Measurements from ENCODE around the gene HSF4.

- TF ChIP-seq CTCF (IDR thresholded peaks at IDR 0.05; ENCODE audit: extremely low read depth in 1 of 2, insufficient read depth in 1 of 2, low read depth in 1 of 2, low read length in 2 of 2): no peak
- TF ChIP-seq JUN (IDR thresholded peaks at IDR 0.05; ENCODE audit: borderline replicate concordance, insufficient read depth, insufficient read length, low read depth): no peak
- no peak for TF ChIP-seq EZH2 (IDR thresholded peaks at IDR 0.05; ENCODE audit: borderline replicate concordance, low read depth, low read length, severe bottlenecking)
- no peak for TF ChIP-seq POLR2AphosphoS5 (IDR thresholded peaks at IDR 0.05; ENCODE audit: insufficient read depth, low read depth, low read length)
- no peak for TF ChIP-seq POLR2A (IDR thresholded peaks at IDR 0.05; ENCODE audit: low read depth, low read length)
- no peak for TF ChIP-seq MAX (IDR thresholded peaks at IDR 0.05; ENCODE audit: insufficient read depth, insufficient read length)
- no peak for TF ChIP-seq MYC (IDR thresholded peaks at IDR 0.05; ENCODE audit: low read depth, low read length)
- TF ChIP-seq FOS (IDR thresholded peaks at IDR 0.05; ENCODE audit: borderline replicate concordance, insufficient read depth, low read length): no peak
Measured at GRCh38 chr16:67147437-67148140, 17.0 kb upstream of the HSF4 start.

Measured in endothelial cell of umbilical vein (primary cell).